IMR-90 (cell line): ENCODE results near the gene MARCHF6. TPM values are rescaled to one million over a fixed set of nuclear protein-coding genes. Genes with fewer than 3 reads are reported as not detected.

Experiments
- ELK1 ChIP-seq: fragments of 150-350 bp; IDR thresholded peaks from 2 replicates; pipeline ENCODE4 v1.6.1; 2016; ENCODE audit warnings: low read depth, mild to moderate bottlenecking, low read length, moderate library complexity, borderline replicate concordance
- MAFK ChIP-seq: IDR thresholded peaks from 2 replicates; pipeline ENCODE4 v1.6.1; 2012; ENCODE audit warnings: low read depth, low read length, improper control_type of control experiment
- NFE2L2 ChIP-seq: fragments of 150-350 bp; IDR thresholded peaks from 2 replicates; pipeline ENCODE4 v1.6.1; 2016; ENCODE audit warnings: low read depth, mild to moderate bottlenecking, low read length
- POLR2A ChIP-seq: IDR thresholded peaks from 2 replicates; pipeline ENCODE4 v1.6.1; 2012; ENCODE audit warnings: mild to moderate bottlenecking, low read depth, low read length
- RAD21 ChIP-seq: IDR thresholded peaks from 2 replicates; pipeline ENCODE4 v1.6.1; 2012; ENCODE audit warnings: low read length, improper control_type of control experiment
- polyA plus RNA-seq, 3 experiments: library from polyadenylated mRNA; depleted of rRNA; stranded (reverse); fragments of >200 nt; gene quantifications; 2 replicates each; pipeline ENCODE4 v1.2.3, GENCODE V29; 2012; ENCODE audit warnings: low replicate concordance in 1 of 3
- total RNA-seq: library from RNA; depleted of rRNA; stranded (reverse); fragments of >200 nt; gene quantifications from 2 replicates; pipeline ENCODE4 v1.2.3, GENCODE V29; 2012

The MARCHF6 gene
- total and polyA plus RNA-seq, 2 of the 4 experiments (the other 2 are of a cell fraction): 55.2 to 62.6 TPM

GRCh38 chr5:10353241-10354047 is at the start of gene MARCHF6 (continued):
- TF ChIP-seq ELK1: no peak
- no peak for TF ChIP-seq NFE2L2
- TF ChIP-seq RAD21: no peak
- peak; percentile 89 for TF ChIP-seq POLR2A
- no peak for TF ChIP-seq MAFK
